8988T (cell line): ENCODE results near the gene DENND1A.

Experiments used
- DNase-seq: peaks from one replicate; pipeline ENCODE4 v3.0.0; 2011

DENND1A gene

DNA sequence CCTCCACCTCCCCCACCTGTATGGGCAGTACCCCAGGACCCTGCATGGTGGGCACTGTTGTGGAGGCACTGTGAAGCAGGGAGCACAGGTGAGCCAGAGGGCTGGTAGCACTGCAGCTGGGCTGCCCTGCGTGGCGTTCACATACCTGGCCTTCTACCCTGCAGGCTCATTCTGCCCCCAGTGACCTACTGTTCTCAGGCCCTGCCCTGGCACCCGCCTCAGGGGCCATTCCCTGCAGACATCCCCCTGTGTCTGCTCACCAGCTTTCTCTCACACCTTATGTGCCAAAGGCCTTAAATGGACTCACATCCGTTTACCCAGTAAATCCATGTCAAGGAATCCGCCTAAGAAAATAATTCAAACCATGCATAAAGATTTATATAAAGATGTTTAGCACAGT lies 377.4 kb downstream of the DENND1A start:
- DNase-seq: no peak

DNA sequence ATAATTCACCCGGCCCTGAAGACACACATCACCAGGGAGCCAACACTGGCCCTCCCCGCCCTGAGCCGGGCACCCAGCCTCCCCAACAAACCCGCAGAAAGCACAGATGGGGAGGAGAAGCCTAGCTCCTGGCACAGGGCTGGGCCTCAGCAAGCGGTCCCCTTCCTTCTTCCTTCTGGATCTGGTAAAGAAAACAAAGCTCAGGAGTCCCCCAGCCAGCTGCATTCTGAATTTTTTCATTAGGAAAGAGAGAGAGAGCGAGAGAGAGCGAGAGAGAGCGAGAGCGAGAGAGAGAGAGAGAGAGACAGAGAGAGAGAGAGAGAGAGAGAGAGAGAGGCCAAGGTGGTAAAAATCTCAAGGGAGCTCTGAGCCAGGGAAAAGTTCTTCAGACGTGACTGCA lies 378.2 kb downstream of the DENND1A start:
- no peak for DNase-seq

DNA sequence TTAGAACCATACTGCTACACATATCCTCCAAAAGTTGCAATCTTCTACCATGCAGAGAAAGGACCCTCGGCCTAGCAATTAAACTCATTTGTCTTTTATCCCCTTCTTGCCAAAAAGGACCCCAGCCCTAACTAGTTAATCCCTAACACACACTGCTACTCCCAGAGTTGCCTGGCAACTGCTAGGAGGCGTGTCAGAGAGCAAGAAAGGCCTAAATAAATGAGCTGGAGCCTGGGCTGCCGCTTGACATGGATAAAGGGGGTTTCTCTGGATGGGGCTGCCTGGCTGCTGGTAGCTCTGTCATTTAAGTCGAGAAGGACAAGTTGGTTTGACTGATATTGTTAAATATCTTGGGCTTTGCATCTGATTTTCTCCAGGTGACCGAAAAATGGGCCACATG lies 379.1 kb downstream of the DENND1A start:
- DNase-seq: no peak

DNA sequence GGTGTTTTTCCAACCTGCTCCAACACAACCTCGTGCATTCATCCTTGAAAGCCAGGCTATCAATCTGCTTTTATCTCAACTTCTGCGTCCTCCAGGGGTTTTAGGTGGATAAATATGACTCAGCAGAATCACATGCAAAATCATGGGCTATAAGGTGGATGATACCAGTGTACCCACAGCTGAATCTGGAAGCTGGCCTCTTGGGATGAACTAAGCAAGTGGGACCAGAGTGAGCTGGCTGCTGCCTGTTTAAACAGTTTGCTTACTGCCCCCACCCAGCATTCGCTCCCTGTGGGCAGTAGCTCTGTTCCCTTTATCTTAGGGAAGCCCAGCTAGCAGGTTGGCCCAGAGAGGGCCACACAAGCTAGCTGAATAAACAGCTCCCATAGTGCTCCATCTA lies 379.9 kb downstream of the DENND1A start:
- no peak for DNase-seq

DNA sequence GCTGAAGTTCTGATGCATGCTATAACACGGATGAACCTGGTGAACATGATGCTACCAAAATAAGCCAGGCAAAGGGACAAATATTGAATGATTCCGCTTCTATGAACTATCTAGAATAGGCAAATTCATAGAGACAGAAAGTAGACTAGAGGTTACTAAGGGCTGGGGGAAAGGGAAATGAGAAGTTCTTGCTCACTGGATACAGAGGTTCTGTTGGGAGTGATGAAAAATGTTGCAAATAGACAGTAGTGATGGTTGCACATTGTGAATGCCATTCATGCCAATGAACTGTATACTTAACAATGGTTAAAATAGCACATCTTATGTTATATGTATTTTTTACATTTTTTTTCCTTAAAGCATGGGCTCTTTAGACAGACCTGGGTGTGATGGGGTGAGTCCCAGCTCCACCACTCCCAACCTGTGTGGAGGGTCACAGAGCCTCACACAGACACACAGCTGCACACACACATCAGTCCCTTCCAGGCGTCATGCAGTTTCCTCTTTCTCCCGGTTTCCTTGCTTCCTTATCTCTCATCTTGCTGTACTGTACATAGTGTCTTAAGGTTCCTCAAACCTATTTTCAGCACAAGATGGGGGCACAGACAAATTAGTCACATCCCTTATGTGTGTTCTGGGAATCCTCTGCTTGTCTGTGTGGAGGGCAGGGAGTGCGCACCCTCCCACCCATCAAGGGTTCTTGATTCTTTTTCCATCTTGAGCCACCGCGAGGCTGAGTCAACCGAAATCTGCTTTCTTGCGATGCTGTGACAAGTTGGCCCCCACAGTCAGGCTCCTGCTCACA lies 381.0 kb downstream of the DENND1A start:
- no peak for DNase-seq

DNA sequence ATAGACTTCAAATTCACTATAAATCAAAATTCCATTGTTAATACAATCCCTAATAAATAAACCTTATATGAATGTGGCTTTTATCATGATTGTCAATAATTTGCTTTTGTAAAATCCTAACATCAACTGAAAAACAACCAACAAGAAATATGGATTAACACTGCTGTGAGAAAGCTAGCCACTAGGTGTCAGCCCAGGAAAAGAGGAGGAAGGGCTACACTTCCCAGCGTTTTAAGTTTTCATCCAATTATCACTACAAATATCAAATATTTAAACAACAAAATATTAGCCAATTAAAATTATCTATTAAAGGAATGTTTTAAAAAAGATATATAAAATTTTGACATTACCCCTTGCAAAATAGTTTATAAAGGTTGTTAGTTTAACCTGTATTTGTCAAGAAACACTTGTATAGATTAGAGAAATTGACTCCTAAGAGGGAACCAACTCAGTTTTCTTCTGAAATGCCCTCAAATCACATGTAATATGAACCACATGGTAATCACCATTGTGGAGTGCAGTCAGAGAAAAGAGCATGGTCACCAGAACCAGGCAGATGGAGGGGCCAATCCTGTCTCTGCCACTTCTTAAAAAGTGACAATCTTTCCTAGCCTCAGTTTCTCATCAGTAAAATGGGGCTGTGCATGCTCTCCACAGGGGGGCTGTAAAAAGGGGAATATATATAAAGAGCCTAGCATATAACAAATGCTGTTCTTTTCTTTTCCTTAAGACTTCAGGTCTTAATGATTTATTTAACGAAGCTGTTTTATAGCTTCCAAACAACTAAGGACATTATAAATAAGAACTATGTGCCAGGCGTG lies 385.7 kb downstream of the DENND1A start:
- DNase-seq: no peak

DNA sequence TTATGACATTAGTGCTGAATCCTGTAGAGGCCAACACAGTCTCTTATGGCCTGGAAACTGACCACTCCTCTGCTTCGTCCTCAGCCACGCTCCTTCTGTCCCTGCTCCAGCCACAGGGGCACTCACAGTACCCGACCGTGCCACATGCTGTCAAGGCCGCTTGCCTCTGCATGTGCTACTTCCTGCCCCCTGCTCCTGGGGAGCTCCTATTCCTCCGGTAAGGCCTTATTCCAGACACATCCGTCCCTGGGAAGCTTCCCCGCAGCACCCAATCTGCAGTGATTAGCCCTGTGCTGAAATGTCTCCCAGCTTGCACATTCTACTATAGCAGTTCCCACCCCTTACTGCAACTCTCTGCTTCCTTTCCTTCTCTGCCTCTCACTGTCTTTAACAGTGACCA lies 386.4 kb downstream of the DENND1A start:
- DNase-seq: no peak

DNA sequence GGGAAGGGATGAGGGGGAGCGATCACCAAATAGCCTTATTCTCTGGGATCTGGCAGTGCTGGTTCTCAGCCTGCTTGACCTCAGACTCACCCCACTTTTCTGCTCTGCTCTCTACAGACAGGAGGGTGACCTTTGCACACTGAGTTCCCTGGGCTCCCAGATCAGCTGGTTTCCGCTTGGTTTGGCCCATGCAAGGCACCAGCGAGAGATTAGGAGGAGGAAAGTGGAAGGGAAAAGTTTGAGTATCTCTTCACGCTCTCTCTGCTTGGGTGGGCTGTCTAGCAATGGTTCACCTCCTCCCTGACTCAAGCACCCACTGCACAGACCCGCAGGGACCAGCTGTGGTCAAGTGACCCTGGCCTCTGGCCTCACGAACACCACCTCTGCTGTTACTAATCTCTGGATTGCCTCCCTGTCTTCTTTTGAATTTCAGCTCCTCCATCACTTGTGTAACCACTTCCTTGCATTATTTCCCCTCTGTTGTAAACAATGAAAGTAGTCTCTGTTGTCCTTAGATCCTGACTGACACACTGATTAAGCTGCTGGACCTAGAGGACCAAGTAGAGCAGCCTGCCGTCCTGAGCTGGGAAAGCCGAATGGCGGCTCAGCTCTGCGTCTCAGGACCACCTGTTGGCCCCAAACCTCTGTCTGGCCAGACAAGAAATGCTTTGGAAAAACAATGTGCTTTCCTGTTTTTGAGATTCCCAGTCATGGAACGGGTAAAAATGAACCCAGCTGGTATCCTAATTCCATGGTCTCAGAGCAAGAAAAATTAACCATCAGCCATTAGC lies 387.3 kb downstream of the DENND1A start:
- DNase-seq: no peak

DNA sequence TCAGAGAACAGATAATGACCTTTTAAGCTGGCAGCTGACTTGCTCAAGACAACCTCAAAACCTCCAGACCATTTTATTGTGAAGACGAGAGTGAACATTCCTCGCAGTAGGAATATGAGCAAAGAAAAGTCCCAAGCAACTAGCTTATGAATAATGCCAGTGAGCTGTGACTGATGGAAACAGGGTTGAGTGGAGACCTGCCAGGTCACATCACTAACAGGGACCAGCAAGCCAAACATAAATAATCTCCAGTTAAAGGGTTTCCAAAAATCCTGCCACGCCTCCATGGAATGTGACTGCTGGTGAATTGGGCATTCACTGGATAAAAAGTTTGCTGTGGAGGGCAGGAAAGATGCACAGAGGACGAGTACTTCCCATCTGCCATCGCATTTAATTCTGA lies 388.5 kb downstream of the DENND1A start:
- DNase-seq: no peak

DNA sequence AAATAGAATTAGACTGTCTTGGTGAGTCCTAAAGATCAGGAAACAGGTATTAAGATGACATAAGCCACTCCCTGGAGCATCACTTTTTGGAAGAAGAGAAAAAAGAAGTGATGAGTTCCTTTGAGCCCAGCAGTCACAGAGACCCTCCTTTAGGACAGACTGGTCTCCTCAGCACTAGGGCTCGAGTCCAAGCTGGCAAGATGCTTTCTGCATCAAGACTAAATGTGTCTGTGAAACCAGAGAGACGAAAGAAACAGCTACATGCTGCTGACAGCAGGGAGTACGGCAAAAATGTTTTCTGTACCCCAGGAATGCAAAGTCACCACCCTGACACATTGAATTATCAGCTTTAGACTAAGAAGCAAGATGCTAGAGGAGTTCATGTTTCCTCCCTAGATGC lies 389.5 kb downstream of the DENND1A start:
- DNase-seq: no peak

DNA sequence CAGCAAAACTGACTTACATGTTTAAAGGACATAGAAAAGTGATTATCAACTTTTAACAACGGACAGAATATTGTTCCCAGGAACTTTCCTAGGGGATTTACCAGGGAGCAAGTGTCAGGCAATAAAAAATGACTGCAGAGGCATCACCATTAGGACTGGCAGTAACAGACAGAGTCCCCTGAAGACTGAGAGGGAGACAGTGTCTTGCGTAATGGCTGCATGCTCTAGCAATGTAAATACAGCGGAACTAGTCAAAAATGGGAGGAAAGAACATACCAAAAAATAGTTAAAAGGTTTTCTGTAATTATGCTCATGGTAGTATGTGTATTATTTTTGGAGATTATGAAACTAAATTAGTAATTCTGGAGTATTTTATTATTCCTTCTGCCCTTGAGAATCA lies 392.1 kb downstream of the DENND1A start:
- no peak for DNase-seq

DNA sequence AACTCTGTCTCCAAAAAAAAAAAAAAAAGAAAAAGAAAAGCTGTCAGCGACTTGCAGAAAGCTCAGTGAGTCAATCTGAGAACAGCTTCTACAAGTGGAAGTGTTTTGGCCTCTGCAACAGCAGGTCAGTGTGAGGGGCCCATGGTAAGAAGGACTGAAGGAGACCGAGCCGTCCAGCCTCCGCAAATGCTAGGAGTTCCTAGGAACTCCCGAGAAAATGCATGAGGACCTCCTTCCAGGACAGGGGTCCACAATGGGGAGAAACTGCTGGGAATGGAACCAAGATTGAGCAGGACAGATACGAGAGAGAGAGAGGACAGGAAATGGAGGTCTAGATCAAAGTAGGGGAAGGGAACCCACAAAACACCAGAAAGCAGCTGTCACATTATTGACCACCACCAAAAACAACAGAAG lies 393.5 kb downstream of the DENND1A start:
- DNase-seq: no peak

DNA sequence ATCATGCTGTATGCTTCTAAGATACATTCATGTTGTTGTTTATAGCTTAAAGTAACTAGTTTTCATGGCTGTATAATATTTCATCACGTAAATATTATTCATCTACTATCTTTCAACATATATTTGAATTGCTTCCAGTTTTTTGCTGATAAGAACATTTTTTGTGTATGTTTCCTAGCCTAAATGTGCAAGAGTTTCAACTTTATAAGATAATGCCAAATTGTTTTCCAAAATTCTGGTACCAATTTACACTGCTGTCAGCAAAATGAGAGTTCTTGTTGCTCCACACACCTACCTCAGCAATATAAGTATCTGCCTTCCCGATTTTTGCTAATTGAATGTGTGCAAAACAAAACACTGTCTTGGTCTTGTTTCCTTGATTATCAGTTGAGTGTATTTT lies 395.6 kb downstream of the DENND1A start:
- no peak for DNase-seq

DNA sequence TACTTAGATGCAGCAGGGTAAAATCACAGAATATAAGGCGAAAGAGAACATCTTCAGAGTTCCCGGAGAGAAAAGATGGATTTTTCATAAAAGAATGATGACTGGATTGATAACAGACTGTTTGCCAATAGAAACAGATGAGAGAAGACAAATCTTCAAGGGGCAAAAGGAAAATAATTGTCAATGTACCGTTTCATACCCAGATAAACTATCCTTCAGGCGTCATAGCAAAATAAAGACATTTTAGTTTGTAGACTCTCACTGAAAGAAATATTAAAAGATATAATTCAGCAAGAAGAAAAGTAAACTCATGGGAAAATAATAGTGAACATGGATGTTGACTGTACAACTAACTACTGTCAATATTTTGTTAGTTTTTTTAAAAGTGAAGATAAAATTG lies 399.7 kb downstream of the DENND1A start:
- DNase-seq: no peak

DNA sequence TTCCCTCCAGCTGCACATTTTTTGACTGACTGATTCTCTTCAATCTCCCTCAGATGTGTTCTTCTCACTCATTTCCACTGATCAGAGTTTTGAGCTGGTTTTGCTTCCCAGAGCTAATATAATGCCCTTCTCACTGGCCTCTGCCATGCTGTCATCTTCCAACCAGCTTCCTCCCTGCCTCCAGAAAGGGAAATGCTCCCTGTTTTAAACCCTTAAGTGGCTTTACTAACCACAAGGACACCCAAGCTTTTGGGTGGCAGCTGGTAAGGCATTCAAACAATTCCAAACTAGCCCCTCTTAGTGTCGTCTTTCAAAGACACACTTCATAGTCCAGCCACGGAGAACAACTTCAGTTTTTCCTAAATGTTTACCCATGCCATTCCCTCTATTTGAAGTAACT lies 401.4 kb downstream of the DENND1A start:
- no peak for DNase-seq

DNA sequence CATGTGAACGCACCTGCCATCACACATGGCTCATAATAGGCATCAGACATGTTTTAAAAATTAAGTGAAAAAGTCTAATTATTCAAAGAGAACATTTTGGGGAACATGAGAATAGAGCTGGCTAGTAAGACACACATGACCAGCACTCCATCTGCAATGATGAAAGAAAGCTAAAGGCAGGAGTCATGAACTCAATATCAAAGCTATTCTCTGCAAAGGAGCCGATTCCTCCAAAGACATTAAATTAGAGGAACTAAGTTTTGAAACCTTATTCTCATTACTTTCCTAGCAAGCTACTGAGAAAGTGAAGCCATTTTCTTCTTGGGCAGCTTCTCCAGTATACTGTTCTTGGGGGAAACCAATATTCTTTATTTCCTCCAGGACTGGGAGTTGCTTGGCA lies 401.9 kb downstream of the DENND1A start:
- DNase-seq: no peak

DNA sequence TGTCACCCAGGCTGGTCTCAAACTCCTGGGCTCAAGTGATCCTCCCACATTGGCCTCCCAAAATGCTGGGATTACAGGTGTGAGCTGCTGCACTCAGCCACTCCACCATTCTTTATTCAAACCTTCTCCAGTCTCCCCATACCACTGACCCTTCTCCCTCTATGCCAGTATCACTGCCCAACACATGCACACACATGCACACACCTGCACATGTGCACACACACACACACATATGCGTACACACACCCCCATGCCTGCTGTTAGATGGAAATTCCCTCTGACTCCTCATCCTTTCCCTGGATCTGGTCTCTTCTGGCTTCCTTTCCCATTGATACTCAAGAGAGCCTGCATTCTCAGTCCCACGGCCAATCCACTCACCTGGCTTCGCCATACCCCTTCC lies 404.0 kb downstream of the DENND1A start:
- DNase-seq: no peak

DNA sequence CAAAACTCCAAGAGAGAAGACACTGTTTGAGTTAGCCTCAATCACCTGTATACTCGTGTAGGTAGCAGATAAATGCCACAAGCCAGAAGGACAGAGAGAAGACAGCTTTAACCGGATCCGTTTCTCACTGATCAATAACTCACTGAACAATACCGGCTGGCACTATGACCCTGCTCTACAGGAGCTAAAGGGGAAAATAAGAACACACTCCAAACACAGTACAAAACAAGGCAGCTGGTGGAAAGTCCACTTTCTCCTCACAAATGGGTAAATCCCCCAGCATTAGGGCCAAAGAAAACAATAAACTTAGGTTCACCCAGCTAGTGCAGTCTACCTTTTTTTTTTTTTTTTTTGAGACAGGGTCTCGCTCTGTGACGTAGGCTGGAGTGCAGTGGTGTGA lies 404.5 kb downstream of the DENND1A start:
- no peak for DNase-seq

DNA sequence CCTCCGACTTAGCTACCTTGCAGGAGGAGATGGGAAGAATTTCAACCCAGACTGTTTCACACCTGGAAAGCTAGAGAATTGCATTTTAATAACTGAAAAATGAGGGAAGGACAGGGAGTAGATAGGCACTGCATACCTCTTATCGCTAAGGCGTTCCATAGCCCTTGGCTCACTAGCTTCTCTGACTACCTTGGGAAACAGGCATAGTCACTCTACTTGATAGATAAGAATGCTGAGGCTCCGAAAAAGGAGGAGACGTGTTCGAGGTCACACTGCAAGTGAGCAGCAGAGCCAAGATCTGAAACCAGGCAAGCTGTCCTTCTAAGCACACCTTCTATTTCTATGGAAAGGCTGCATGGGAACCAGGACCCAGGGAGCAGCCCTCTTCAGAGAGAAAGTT lies 405.1 kb downstream of the DENND1A start:
- no peak for DNase-seq

DNA sequence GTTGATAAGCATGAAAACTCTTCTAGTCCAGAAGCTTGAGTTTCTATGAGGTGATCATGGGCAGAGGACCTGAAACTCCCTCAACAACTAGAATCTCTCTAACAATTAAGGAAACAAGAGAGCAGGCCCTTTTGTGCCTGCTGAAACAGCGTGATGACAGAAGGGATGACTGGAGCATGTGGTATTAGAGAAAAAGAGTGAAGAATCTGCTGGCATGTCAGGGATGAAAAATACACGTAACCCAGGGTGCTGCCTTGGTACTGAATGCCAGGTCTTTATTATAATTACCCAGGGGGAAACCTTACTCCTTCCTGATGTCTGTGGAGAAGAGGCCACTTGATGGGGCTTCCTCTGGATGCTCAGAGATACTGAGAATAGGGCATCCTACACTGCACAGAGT lies 406.1 kb downstream of the DENND1A start:
- DNase-seq: no peak

DNA sequence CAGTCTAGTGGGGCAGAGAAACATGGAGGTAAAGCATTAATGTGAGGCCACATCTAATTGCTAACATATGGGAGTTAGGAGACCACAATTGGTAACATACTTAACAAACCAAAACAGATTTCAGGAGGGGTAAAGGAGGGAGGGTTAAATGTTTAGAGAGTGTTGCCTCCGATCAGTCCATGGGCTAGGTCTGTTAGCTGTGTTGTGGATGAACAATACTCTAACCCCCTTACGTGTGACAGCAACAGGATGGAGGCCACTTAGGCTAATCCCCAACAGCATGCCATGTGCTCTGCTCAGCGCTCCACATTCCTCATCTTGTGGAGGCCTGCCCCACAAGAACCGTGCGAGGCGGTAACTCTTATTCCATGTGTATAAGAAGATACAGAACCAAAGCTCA lies 406.9 kb downstream of the DENND1A start:
- no peak for DNase-seq

DNA sequence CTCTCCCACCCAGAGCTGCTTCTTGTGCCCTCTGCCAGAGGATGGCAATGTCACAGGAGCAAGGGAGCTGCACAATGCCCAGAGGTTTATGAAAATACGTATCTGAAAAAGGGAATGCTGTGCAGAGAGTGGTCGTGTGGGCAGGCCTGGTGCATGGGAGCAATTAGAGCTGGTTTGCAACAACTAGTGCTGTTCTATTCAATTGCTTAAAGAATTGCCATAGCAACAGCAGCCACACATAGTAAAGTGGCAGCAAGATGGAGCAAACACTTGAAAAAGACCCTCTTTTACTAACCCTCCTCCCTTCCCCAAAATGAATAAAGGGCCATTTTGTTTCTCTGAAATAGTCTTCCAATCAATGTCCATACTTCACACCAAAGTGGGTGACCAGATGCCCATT lies 407.7 kb downstream of the DENND1A start:
- DNase-seq: no peak

DNA sequence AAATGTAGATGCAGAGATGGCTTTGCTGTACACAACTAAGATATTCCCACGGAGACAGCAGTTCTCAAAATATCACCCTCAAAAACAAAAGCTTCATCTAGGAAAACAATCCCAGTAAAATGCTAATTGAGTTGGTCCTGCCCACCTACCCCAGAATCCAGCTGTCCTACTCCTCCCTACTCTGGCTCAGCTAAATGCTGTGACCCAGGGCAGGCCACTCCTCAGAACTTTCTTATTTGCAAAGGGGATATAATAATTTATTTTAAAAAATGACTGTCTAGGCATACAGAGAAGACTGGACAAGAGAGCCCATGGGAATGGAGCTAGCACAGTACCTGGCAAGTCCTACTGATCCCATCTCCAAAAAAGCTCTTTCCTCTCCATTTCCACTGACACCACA lies 411.6 kb downstream of the DENND1A start:
- DNase-seq: no peak

DNA sequence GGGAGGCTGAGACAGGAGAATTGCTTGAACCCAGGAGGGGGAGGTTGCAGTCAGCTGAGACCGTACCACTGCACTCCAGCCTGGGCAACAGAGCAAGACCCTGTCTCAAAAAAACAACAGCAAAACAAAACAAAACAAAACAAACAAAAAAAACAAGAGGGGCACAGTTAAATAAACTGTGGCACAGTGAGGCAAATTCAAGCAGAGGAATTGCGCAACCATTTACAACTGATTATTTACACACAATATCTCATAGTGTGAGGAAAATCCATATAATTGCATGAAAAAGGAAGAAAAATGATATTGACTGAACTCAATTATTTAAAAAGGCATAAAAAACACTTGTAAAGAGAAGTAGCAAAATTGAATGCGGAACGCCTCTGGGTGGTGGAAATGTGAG lies 412.4 kb downstream of the DENND1A start:
- DNase-seq: no peak
